AG04450 (cell line): ENCODE data around the gene GMNN. TPM values are rescaled to one million over a fixed set of nuclear protein-coding genes. Genes with fewer than 3 reads are reported as not detected.
"Not testable (repeated sequence)": the region's sequence is repeated elsewhere in the genome, so short reads cannot be mapped to it uniquely, and the experiment has no call there.

ENCODE experiments used
- CTCF ChIA-PET: fragments of 300-600, 350-600 bp; formaldehyde crosslinking; extraction: SDS; loops from one replicate; lab custom pipeline; 2022; ENCODE audit warnings: antibody characterized with exemption, inconsistent platforms; lab: Charles Lee
- POLR2A ChIA-PET: fragments of 350-600 bp; formaldehyde crosslinking; extraction: SDS; loops from one replicate; lab custom pipeline; 2021; ENCODE audit warnings: antibody characterized with exemption, inconsistent platforms; lab: Yijun Ruan, JAX
- DNase-seq: peaks from one replicate; pipeline ENCODE4 v3.0.0-alpha.2; 2011; ENCODE audit warnings: low read depth, low spot score
- H3K27ac ChIP-seq: one replicate; pipeline ENCODE4 v1.5.1; 2012; ENCODE audit warnings: low read depth, low read length, control low read depth
- H3K27me3 ChIP-seq: one replicate; pipeline ENCODE4 v1.6.0; 2012; ENCODE audit warnings: low read length; ENCODE audit not compliant: control insufficient read depth, insufficient read depth
- H3K4me3 ChIP-seq: 2 replicates; pipeline ENCODE4 v1.5.1; 2011; ENCODE audit warnings: mild to moderate bottlenecking, low read depth, low read length, control low read depth
- H3K9me3 ChIP-seq: 2 replicates; pipeline ENCODE4 v1.5.1; 2012; ENCODE audit warnings: low read length; ENCODE audit not compliant: control insufficient read depth, insufficient read depth
- polyA plus RNA-seq: library from polyadenylated mRNA; depleted of rRNA; stranded (reverse); fragments of >200 nt; gene quantifications from 2 replicates; pipeline ENCODE4 v1.2.3, GENCODE V29; 2011
- TF ChIP-seq, protein P1 (sequence below): IDR thresholded peaks from 2 replicates; pipeline ENCODE4 v1.5.1; 2011; ENCODE audit warnings: low read depth, low read length, control low read depth, inconsistent platforms

GMNN gene
- polyA plus RNA-seq, 1 experiment, result 22.0 TPM

DNA sequence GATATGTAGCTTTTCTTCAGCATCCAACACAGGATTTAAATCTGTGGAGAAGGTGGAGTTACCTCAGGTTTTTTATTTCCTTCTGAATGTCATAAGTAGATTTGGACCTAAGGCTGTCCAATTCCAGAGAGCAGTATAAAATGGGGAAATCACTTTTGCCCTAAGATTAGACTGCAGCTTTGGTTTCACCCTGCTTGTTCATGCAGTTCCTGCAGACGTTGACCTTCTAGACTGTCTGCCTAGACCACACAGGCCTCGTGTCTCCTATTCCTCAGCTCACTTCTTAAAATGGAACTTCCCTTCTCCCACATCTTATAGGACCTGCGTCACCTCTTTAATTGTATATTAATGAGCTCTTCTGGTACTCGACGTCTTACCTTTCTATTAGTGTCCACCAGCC is 29.8 kb upstream of the GMNN start:
- DNase-seq, result no peak
- POLR2A ChIA-PET, result interaction anchor here (0.5 kb wide), 1 partner anchor 204 kb away, joined by 3 read pairs; no protein-coding TSS in a partner anchor
- no peak overlapping the region for H3K4me3 ChIP-seq
- CTCF ChIA-PET, result interaction anchor here (0.8 kb wide), 1 partner anchor 164 kb away, joined by 3 read pairs; no protein-coding TSS in a partner anchor
- TF ChIP-seq, protein P1, sequence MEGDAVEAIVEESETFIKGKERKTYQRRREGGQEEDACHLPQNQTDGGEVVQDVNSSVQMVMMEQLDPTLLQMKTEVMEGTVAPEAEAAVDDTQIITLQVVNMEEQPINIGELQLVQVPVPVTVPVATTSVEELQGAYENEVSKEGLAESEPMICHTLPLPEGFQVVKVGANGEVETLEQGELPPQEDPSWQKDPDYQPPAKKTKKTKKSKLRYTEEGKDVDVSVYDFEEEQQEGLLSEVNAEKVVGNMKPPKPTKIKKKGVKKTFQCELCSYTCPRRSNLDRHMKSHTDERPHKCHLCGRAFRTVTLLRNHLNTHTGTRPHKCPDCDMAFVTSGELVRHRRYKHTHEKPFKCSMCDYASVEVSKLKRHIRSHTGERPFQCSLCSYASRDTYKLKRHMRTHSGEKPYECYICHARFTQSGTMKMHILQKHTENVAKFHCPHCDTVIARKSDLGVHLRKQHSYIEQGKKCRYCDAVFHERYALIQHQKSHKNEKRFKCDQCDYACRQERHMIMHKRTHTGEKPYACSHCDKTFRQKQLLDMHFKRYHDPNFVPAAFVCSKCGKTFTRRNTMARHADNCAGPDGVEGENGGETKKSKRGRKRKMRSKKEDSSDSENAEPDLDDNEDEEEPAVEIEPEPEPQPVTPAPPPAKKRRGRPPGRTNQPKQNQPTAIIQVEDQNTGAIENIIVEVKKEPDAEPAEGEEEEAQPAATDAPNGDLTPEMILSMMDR, result no peak
- H3K27me3 ChIP-seq, result no peaks in the 10 kb centered on the region
- no peak overlapping the region for H3K27ac ChIP-seq
- H3K9me3 ChIP-seq, result no peaks in the 10 kb centered on the region

DNA sequence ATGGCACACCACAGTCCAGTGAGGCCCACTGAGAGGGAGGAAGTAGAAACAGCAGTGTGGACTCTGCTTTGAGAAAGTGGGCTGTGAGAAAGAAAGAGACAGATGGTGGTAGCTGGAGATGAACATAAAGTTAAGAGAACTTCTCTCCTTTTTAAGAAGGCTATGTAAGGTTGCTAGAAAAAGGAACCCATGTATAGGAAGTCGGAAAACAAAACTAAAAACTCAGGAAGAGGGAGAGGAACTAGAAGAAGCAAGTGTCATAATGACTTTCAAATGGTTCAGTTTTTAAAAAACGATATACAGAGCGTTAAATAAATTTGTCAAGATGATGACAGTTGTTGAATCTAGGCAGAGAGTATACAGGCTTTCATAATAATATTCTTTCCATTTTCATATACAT is 25.4 kb upstream of the GMNN start:
- Histone ChIP-seq H3K27ac (no peak overlapping the region), H3K9me3 (no peaks in the 10 kb centered on the region), H3K4me3 (no peak overlapping the region), H3K27me3 (no peaks in the 10 kb centered on the region)
- TF ChIP-seq, protein P1, result no peak
- POLR2A ChIA-PET, result no interaction called here
- no peak for DNase-seq
- CTCF ChIA-PET, result no interaction called here

DNA sequence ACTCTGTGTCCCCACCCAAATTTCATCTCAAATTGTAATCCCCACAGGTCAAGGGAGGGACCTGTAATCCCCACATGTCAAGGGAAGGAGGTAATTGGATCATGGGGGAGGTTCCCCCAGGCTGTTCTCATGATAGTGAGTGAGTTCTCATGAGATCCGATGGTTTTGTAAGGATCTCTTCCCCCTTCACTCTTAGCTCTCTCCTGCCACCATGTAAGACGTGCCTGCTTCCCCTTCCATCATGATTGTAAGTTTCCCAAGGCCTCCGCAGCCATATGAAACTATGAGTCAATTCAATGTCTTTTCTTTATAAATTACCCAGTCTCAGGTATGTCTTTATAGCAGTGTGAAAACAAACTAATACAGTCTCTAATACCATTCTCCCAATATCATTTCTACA is 23.9 kb upstream of the GMNN start:
- DNase-seq, H3K27ac ChIP-seq, H3K9me3 ChIP-seq, H3K27me3 ChIP-seq, CTCF ChIA-PET, H3K4me3 ChIP-seq, POLR2A ChIA-PET: not testable (repeated sequence)

DNA sequence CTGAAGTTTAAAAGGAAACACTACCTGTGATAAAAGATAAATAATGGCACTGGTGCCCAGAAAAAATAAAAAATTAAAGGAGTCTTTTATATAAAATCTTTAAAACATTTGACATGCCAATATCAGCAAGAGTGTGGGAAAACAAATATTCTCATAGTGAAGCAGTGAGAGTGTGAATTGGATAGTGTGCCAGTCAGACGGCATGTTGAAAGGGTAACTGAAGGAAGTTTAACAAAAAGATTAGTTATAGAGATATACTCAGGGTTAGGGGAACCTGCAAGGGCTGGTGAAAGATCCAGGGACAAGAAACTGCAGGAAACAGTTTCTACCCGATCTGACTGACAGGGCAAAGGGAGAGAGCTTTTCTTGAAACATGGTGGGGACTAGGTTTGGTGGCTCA is 22.2 kb upstream of the GMNN start:
- H3K27ac ChIP-seq, result no peak overlapping the region
- TF ChIP-seq, protein P1, result no peak
- no peak overlapping the region for H3K4me3 ChIP-seq
- ChIA-PET CTCF (no interaction called here), POLR2A (no interaction called here)
- H3K27me3 ChIP-seq, result no peaks in the 10 kb centered on the region
- H3K9me3 ChIP-seq, result no peaks in the 10 kb centered on the region
- no peak for DNase-seq

DNA sequence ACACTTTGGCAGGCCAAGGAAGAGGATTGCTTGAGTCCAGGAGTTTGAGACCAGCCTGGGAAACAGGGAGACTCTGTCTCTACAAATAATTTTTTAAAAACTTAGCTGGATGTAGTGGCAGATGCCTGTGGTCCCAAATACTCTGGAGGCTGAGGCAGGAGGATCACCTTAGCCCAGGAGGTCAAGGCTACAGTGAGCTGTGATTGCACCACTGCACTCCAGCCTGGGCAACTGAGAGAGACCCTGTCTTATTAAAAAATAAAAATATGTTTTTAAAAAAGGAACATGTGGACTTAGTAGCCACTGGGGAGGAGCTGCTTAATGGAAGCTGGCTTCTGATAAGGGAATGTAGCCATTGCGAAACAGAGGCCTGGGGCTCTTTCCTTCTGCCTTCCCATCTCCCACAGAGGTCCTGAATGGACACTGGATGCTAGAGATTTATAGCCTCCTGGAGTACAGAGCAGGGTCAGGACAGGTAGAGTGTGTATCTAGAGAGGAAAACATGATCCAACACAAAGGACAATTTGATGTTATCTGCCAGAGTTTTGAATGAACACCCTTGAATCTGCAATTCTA is 21.7 kb upstream of the GMNN start:
- ChIA-PET CTCF (interaction anchor here (1.7 kb wide), 1 partner anchor 171 kb away, joined by 7 read pairs; no protein-coding TSS in a partner anchor), POLR2A (no interaction called here)
- TF ChIP-seq, protein P1, result no peak
- Histone ChIP-seq H3K9me3 (no peaks in the 10 kb centered on the region), H3K4me3 (no peak overlapping the region), H3K27ac (no peak overlapping the region), H3K27me3 (no peaks in the 10 kb centered on the region)
- no peak for DNase-seq
